ENCODE results near the gene TMEFF1. TPM values are rescaled to one million over a fixed set of nuclear protein-coding genes. Genes with fewer than 3 reads are reported as not detected.

Gene TMEFF1
- total RNA-seq, 3 donors from 2014 or later, result 0.38 to 0.98 TPM; not detected in 1

- intact Hi-C loops (cut with DNase I, micrococcal nuclease), result no loop called here
- no peak for DNase-seq
- Histone ChIP-seq H3K4me1 (ENCODE audit: low read depth) (no peaks in the 10 kb centered on the region), H3K4me3 (no peak overlapping the region), H3K36me3 (ENCODE audit: low read depth) (no peaks in the 10 kb centered on the region), H3K9me3 (no peaks in the 10 kb centered on the region)
- ATAC-seq, result no peak
- TF ChIP-seq CTCF (IDR thresholded peaks at IDR 0.05), result no peak
These were observed 106.7 kb downstream of the TMEFF1 start for GRCh38 chr9:100579665-100580064.

GRCh38 chr9:100580257-100580656 lies 107.3 kb downstream of the TMEFF1 start:
- DNase-seq (no peak), ATAC-seq (no peak)
- intact Hi-C loops (cut with DNase I, micrococcal nuclease), result no loop called here
- Histone ChIP-seq H3K36me3 (ENCODE audit: low read depth) (no peaks in the 10 kb centered on the region), H3K4me1 (ENCODE audit: low read depth) (no peaks in the 10 kb centered on the region), H3K4me3 (no peak overlapping the region), H3K9me3 (no peaks in the 10 kb centered on the region)
- no peak for TF ChIP-seq CTCF (IDR thresholded peaks at IDR 0.05)

GRCh38 chr9:100581081-100581480 lies 108.1 kb downstream of the TMEFF1 start:
- DNase-seq (no peak), ATAC-seq (no peak)
- no peak for TF ChIP-seq CTCF (IDR thresholded peaks at IDR 0.05)
- Histone ChIP-seq H3K4me3 (no peak overlapping the region), H3K4me1 (ENCODE audit: low read depth) (no peaks in the 10 kb centered on the region), H3K9me3 (no peaks in the 10 kb centered on the region), H3K36me3 (ENCODE audit: low read depth) (no peaks in the 10 kb centered on the region)
- intact Hi-C loops (cut with DNase I, micrococcal nuclease), result no loop called here

GRCh38 chr9:100581661-100582060 lies 108.7 kb downstream of the TMEFF1 start:
- no peak for TF ChIP-seq CTCF (IDR thresholded peaks at IDR 0.05)
- Histone ChIP-seq H3K4me3 (no peak overlapping the region), H3K9me3 (no peaks in the 10 kb centered on the region), H3K4me1 (ENCODE audit: low read depth) (no peaks in the 10 kb centered on the region), H3K36me3 (ENCODE audit: low read depth) (no peaks in the 10 kb centered on the region)
- ATAC-seq, result no peak
- intact Hi-C loops (cut with DNase I, micrococcal nuclease), result no loop called here
- no peak for DNase-seq

GRCh38 chr9:100583014-100583802 lies 110.3 kb downstream of the TMEFF1 start:
- Histone ChIP-seq H3K36me3 (ENCODE audit: low read depth) (no peaks in the 10 kb centered on the region), H3K9me3 (no peaks in the 10 kb centered on the region), H3K4me1 (ENCODE audit: low read depth) (no peaks in the 10 kb centered on the region), H3K4me3 (no peak overlapping the region)
- TF ChIP-seq CTCF (IDR thresholded peaks at IDR 0.05), result no peak
- intact Hi-C loops (cut with DNase I, micrococcal nuclease), result no loop called here
- DNase-seq (no peak), ATAC-seq (no peak)
